B cell (primary cell): ENCODE results near the gene TGFBR1. TPM values are rescaled to one million over a fixed set of nuclear protein-coding genes. Genes with fewer than 3 reads are reported as not detected.
A peak's percentile ranks its signal among the peaks of the same experiment; 100 is the strongest.

Experiments
- ATAC-seq: fragments of 200-7000 bp; cut with Tn5 transposase; one replicate; pipeline ENCODE4 v1.10.0; 2021; ENCODE audit warnings: low read depth, mild to moderate bottlenecking, moderate number of reproducible peaks, moderate library complexity
- CTCF ChIA-PET: fragments of 350-600 bp; sonication (Branson Sonifier 250); formaldehyde crosslinking; loops from one replicate; lab custom pipeline; 2021; ENCODE audit warnings: antibody characterized with exemption, inconsistent platforms; lab: Charles Lee
- POLR2A ChIA-PET: fragments of 350-600 bp; sonication (Branson Sonifier 250); formaldehyde crosslinking; loops from one replicate; lab custom pipeline; 2021; ENCODE audit warnings: antibody characterized with exemption; lab: Charles Lee
- DNase-seq: peaks from one replicate; pipeline ENCODE4 v3.0.0; 2013
- H2AFZ ChIP-seq: 2 replicates; pipeline ENCODE4 v1.6.1; 2012; ENCODE audit warnings: mild to moderate bottlenecking, low read depth, low read length; ENCODE audit not compliant: insufficient read depth, poor library complexity, severe bottlenecking
- H3K27ac ChIP-seq, 2 donors: 1 replicate in 1 of 2; 2 replicates in 1 of 2; pipeline ENCODE4 v1.5.1; 2012 to 2013; ENCODE audit warnings: low read length in 2 of 2, mild to moderate bottlenecking in 2 of 2, moderate library complexity in 1 of 2
- H3K27me3 ChIP-seq, 4 experiments: fragments of 200-600 bp in 1 of 4; sonication (generic) in 1 of 4; replicated peaks in 1 of 4; 1 replicate in 2 of 4; 2 replicates in 2 of 4; pipeline versions ENCODE4 v1.6.1 to v1.7.0; 2013 to 2016; ENCODE audit warnings: low read length in 3 of 4, mild to moderate bottlenecking in 2 of 4, mixed read lengths in 1 of 4, moderate library complexity in 1 of 4; ENCODE audit not compliant: insufficient read depth in 4 of 4, control insufficient read depth in 3 of 4; ENCODE audit errors: control extremely low read depth in 1 of 4
- H3K36me3 ChIP-seq, 2 experiments: replicated peaks in 1 of 2; 1 replicate in 1 of 2; 2 replicates in 1 of 2; pipeline versions ENCODE4 v1.6.1 to v1.7.1; 2013; ENCODE audit warnings: low read length in 1 of 2; ENCODE audit not compliant: insufficient read depth in 2 of 2, control insufficient read depth in 1 of 2; ENCODE audit errors: control extremely low read depth in 1 of 2, extremely low read depth in 1 of 2
- H3K4me1 ChIP-seq, 2 donors: fragments of 200-600 bp in 1 of 2; sonication (generic) in 1 of 2; 1 replicate in 1 of 2; 2 replicates in 1 of 2; pipeline versions ENCODE4 v1.5.1 to v1.6.1; 2013 to 2017; ENCODE audit warnings: low read length in 2 of 2; ENCODE audit not compliant: control insufficient read depth in 2 of 2, insufficient read depth in 2 of 2
- H3K4me2 ChIP-seq: replicated peaks from 2 replicates; pipeline ENCODE3; 2012; ENCODE audit warnings: mild to moderate bottlenecking, low read depth, low read length; ENCODE audit not compliant: poor library complexity, severe bottlenecking
- H3K4me3 ChIP-seq, 5 experiments: fragments of 200-600 bp in 1 of 5; sonication (generic) in 1 of 5; 1 replicate in 3 of 5; 2 replicates in 2 of 5; pipeline versions ENCODE4 v1.5.1 to v1.7.0; 2011 to 2016; ENCODE audit warnings: low read length in 4 of 5, mild to moderate bottlenecking in 4 of 5, low read depth in 2 of 5, control low read depth in 1 of 5, moderate library complexity in 1 of 5; ENCODE audit not compliant: insufficient read depth in 1 of 5; ENCODE audit errors: control extremely low read depth in 1 of 5, extremely low read depth in 1 of 5
- H3K79me2 ChIP-seq: fragments of 200-600 bp; sonication (generic); one replicate; pipeline ENCODE4 v1.6.0; 2016; ENCODE audit warnings: low read length; ENCODE audit not compliant: control insufficient read depth, insufficient read depth
- H3K9ac ChIP-seq: fragments of 200-600 bp; sonication (generic); 2 replicates; pipeline ENCODE4 v1.6.1; 2017; ENCODE audit warnings: mild to moderate bottlenecking, low read length, moderate library complexity
- H3K9me3 ChIP-seq, 3 donors: one replicate each; pipeline versions ENCODE4 v1.6.1 to v1.7.1; 2013; ENCODE audit warnings: low read length in 2 of 3; ENCODE audit not compliant: control insufficient read depth in 2 of 3, insufficient read depth in 1 of 3; ENCODE audit errors: control extremely low read depth in 1 of 3
- H4K20me1 ChIP-seq: 2 replicates; pipeline ENCODE4 v1.6.0; 2012; ENCODE audit warnings: mild to moderate bottlenecking, low read length; ENCODE audit not compliant: insufficient read depth, control insufficient read depth, poor library complexity, severe bottlenecking
- H3K27ac Mint-ChIP-seq: one replicate; pipeline ENCODE4 v1.8.0; 2021; ENCODE audit warnings: mixed read lengths
- H3K27me3 Mint-ChIP-seq: one replicate; pipeline ENCODE4 v1.8.0; 2021; ENCODE audit warnings: mixed read lengths
- H3K4me1 Mint-ChIP-seq: one replicate; pipeline ENCODE4 v1.8.0; 2021; ENCODE audit warnings: mixed read lengths
- H3K4me3 Mint-ChIP-seq: one replicate; pipeline ENCODE4 v1.8.0; 2021; ENCODE audit warnings: mixed read lengths
- H3K9me3 Mint-ChIP-seq: one replicate; pipeline ENCODE4 v1.8.0; 2022; ENCODE audit warnings: mixed read lengths; ENCODE audit not compliant: insufficient read depth
- CTCF ChIP-seq: fragments of 200-600 bp; IDR thresholded peaks from one replicate; pipeline ENCODE4 v1.8.0; 2022; ENCODE audit warnings: antibody characterized with exemption, mild to moderate bottlenecking
- EZH2 ChIP-seq: IDR thresholded peaks from 2 replicates; pipeline ENCODE4 v1.6.1; 2012; ENCODE audit warnings: borderline replicate concordance, low read depth, mild to moderate bottlenecking, moderate library complexity, low read length; ENCODE audit not compliant: insufficient read depth, poor library complexity, severe bottlenecking
- WGBS: methylation state at CpG from one replicate; pipeline ENCODE4 v1.1.5; 2013; ENCODE audit warnings: missing lambda C conversion rate; ENCODE audit not compliant: insufficient coverage; 5-methylcytosine and 5-hydroxymethylcytosine counted together
- intact Hi-C: fragments of 100-400 bp; cut with micrococcal nuclease; formaldehyde crosslinking; loops from one replicate; pipeline ENCODE4 v1.10.0; 2022
- polyA plus RNA-seq: library from polyadenylated mRNA; depleted of rRNA; stranded (reverse); fragments of >200 nt; gene quantifications from 2 replicates; pipeline ENCODE4 v1.2.3, GENCODE V29; 2012
- total RNA-seq, 2 donors: library from RNA; stranded (reverse); fragments of 120-200 nt in 1 of 2; gene quantifications; 1 replicate in 1 of 2; 2 replicates in 1 of 2; pipeline versions ENCODE4 v1.2.3 to v1.2.4, GENCODE V29; 2013 to 2022

The TGFBR1 gene
- total and polyA plus RNA-seq, 2 donors (not counting 1 experiment from before 2014, with no cell fraction given), result 3.0 to 60.7 TPM

GRCh38 chr9:99185348-99185632 is 80.4 kb downstream of the TGFBR1 start:
- H3K27ac Mint-ChIP-seq, result peak overlapping the region; percentile 84
- Histone ChIP-seq H2AFZ (peak overlapping the region; percentile 77), H3K4me3 (no peak overlapping the region), H3K79me2 (no peaks in the 10 kb centered on the region), H3K27me3 (no peaks in the 10 kb centered on the region), H3K9me3 (no peaks in the 10 kb centered on the region), H3K4me1 (peaks cover 49 to 65% of the 10 kb centered on the region in 2 donors), H3K27ac (no peak overlapping the region), H3K9ac (no peak overlapping the region), H4K20me1 (no peaks in the 10 kb centered on the region), H3K4me2 (peak overlapping the region; percentile 59), H3K36me3 (no peaks in the 10 kb centered on the region)
- ChIA-PET CTCF (interaction anchor here (0.7 to 11.1 kb wide), 41 partner anchors 9 to 1140 kb away, joined by 3 to 185 read pairs (median 5); partner anchors contain the start of genes ALG2, NR4A3 and SEC61B), POLR2A (interaction anchor here (0.7 to 2.1 kb wide), 5 partner anchors 36 to 1091 kb away, joined by 3 to 17 read pairs (median 5); partner anchors contain the start of genes ALG2, NR4A3 and SEC61B)
- no peaks in the 10 kb centered on the region for H3K9me3 Mint-ChIP-seq
- peak overlapping the region; percentile 8 for H3K4me3 Mint-ChIP-seq
- H3K27me3 Mint-ChIP-seq, result no peaks in the 10 kb centered on the region
- intact Hi-C loops, result loop anchor here (2.0 to 10.0 kb wide), 4 partner anchors 52 to 900 kb away; partner anchors contain the start of gene STX17
- peaks cover 90% of the 10 kb centered on the region for H3K4me1 Mint-ChIP-seq
- WGBS, result 100% methylated on average over 2 of the region's 5 CpGs
- TF ChIP-seq CTCF, result no peak
- TF ChIP-seq EZH2, result no peak
- DNase-seq, result no peak
- no peak for ATAC-seq

- no peaks in the 10 kb centered on the region for H3K36me3 ChIP-seq
- WGBS, result 100% methylated on average over 4 of the region's 5 CpGs
- no peak overlapping the region for H3K9ac ChIP-seq
- H2AFZ ChIP-seq, result no peak overlapping the region
- H3K27me3 ChIP-seq, result no peaks in the 10 kb centered on the region
- H4K20me1 ChIP-seq, result no peaks in the 10 kb centered on the region
- intact Hi-C loops, result loop anchor here (2.0 to 10.0 kb wide), 4 partner anchors 51 to 899 kb away; partner anchors contain the start of gene STX17
- no peak for TF ChIP-seq EZH2
- TF ChIP-seq CTCF, result no peak
- no peak overlapping the region for H3K4me3 Mint-ChIP-seq
- no peak for ATAC-seq
- no peak for DNase-seq
- H3K4me1 Mint-ChIP-seq, result peaks cover 87% of the 10 kb centered on the region
- no peak overlapping the region for H3K4me2 ChIP-seq
- H3K27ac ChIP-seq, result no peak overlapping the region
- peaks cover 49 to 61% of the 10 kb centered on the region in 2 donors for H3K4me1 ChIP-seq
- no peak overlapping the region for H3K4me3 ChIP-seq
- no peaks in the 10 kb centered on the region for H3K9me3 Mint-ChIP-seq
- no peaks in the 10 kb centered on the region for H3K27me3 Mint-ChIP-seq
- POLR2A ChIA-PET, result interaction anchor here (1.5 to 2.1 kb wide), 2 partner anchors 36 to 633 kb away, joined by 5 read pairs; partner anchors contain the start of genes ALG2 and SEC61B
- peak overlapping the region; percentile 11 for H3K27ac Mint-ChIP-seq
- no peaks in the 10 kb centered on the region for H3K79me2 ChIP-seq
- CTCF ChIA-PET, result interaction anchor here (0.6 to 11.1 kb wide), 27 partner anchors 11 to 1139 kb away, joined by 3 to 185 read pairs (median 6); partner anchors contain the start of genes ALG2, NR4A3 and SEC61B
- no peaks in the 10 kb centered on the region for H3K9me3 ChIP-seq
Observed at GRCh38 chr9:99185934-99186333, 81.0 kb downstream of the TGFBR1 start.
